A673 (cell line): ENCODE data around the gene RIPOR3. TPM values are rescaled to one million over a fixed set of nuclear protein-coding genes. Genes with fewer than 3 reads are reported as not detected.
"Not testable (repeated sequence)": the region's sequence is repeated elsewhere in the genome, so short reads cannot be mapped to it uniquely, and the experiment has no call there.

Source experiments
- BruUV-seq: library from RNA; stranded (reverse); fragments of 400-500 nt; replicated peaks from 2 replicates; lab custom pipeline; 2021; lab: Mats Ljungman, UMichigan
- CTCF ChIA-PET: fragments of 300-600 bp; sonication (Branson Sonifier 250); formaldehyde crosslinking; loops from one replicate; lab custom pipeline; 2022; ENCODE audit warnings: antibody characterized with exemption; lab: Charles Lee
- POLR2A ChIA-PET: fragments of 300-600 bp; sonication (Branson Sonifier 250); formaldehyde crosslinking; loops from one replicate; lab custom pipeline; 2022; ENCODE audit warnings: antibody characterized with exemption; ENCODE audit not compliant: low non-redundant PET; lab: Charles Lee
- DNase-seq: peaks from one replicate; pipeline ENCODE4 v3.0.0-alpha.2; 2015; ENCODE audit warnings: low spot score
- H3K27ac ChIP-seq: fragments of 200-600 bp; sonication (generic); 2 replicates; pipeline ENCODE4 v1.5.1; 2016; ENCODE audit warnings: mixed run types, low read depth, mild to moderate bottlenecking, mixed read lengths, antibody characterized with exemption, low read length; ENCODE audit not compliant: poor library complexity, severe bottlenecking
- H3K27me3 ChIP-seq: fragments of 200-600 bp; sonication (generic); replicated peaks from 2 replicates; pipeline ENCODE4 v1.6.1; 2017; ENCODE audit warnings: mixed run types, low read depth, mild to moderate bottlenecking, mixed read lengths, antibody characterized with exemption, low read length; ENCODE audit not compliant: insufficient read depth, poor library complexity
- H3K36me3 ChIP-seq: fragments of 200-600 bp; sonication (generic); 2 replicates; pipeline ENCODE4 v1.6.1; 2016; ENCODE audit warnings: mixed run types, mild to moderate bottlenecking, mixed read lengths, antibody characterized with exemption, low read length; ENCODE audit not compliant: insufficient read depth, poor library complexity, severe bottlenecking
- H3K4me1 ChIP-seq: fragments of 200-600 bp; sonication (generic); 2 replicates; pipeline ENCODE4 v1.6.1; 2017; ENCODE audit warnings: mixed run types, mild to moderate bottlenecking, mixed read lengths, antibody characterized with exemption, low read length; ENCODE audit not compliant: insufficient read depth, poor library complexity, severe bottlenecking
- H3K4me3 ChIP-seq: fragments of 200-600 bp; sonication (generic); 2 replicates; pipeline ENCODE4 v1.5.1; 2016; ENCODE audit warnings: low read depth, mixed run types, mild to moderate bottlenecking, mixed read lengths, low read length; ENCODE audit not compliant: poor library complexity, severe bottlenecking
- H3K9me3 ChIP-seq: fragments of 200-600 bp; sonication (generic); 2 replicates; pipeline ENCODE4 v1.6.1; 2016; ENCODE audit warnings: mixed run types, low read depth, mild to moderate bottlenecking, mixed read lengths, antibody characterized with exemption, low read length; ENCODE audit not compliant: poor library complexity, severe bottlenecking
- CTCF ChIP-seq: fragments of 300-800, 200-600 bp; sonication (generic); conservative IDR thresholded peaks from 2 replicates; pipeline ENCODE4 v1.5.1; 2017; ENCODE audit warnings: low read depth, mild to moderate bottlenecking, antibody characterized with exemption, low read length, moderate library complexity, mixed read lengths
- EZH2 ChIP-seq: fragments of 200-600 bp; sonication (generic); IDR thresholded peaks from 2 replicates; pipeline ENCODE4 v1.6.1; 2017; ENCODE audit warnings: borderline replicate concordance, low read depth, mild to moderate bottlenecking, mixed read lengths, antibody characterized with exemption, low read length; ENCODE audit not compliant: poor library complexity, severe bottlenecking
- intact Hi-C: fragments of 100-400 bp; cut with micrococcal nuclease; formaldehyde crosslinking; loops from one replicate; pipeline ENCODE4 v1.10.0; 2022; ENCODE audit not compliant: unreplicated experiment
- total RNA-seq: library from RNA; stranded (reverse); gene quantifications from 2 replicates; pipeline ENCODE4 v1.2.3, GENCODE V29; 2021

Gene RIPOR3
- total RNA-seq, 1 experiment from 2014 or later = 19.1 TPM

GRCh38 chr20:50543326-50543725, 148.0 kb downstream of the RIPOR3 start:
- Histone ChIP-seq H3K9me3 (no peaks in the 10 kb centered on the region), H3K4me3 (no peak overlapping the region), H3K36me3 (no peaks in the 10 kb centered on the region), H3K4me1 (no peaks in the 10 kb centered on the region), H3K27me3 (no peaks in the 10 kb centered on the region), H3K27ac (no peak overlapping the region)
- no peak for TF ChIP-seq EZH2
- no peak for TF ChIP-seq CTCF
- POLR2A ChIA-PET = no interaction called here
- BruUV-seq = no TSS peak
- CTCF ChIA-PET = no interaction called here
- intact Hi-C loops = no loop called here
- no peak for DNase-seq

- Histone ChIP-seq H3K4me1 (no peaks in the 10 kb centered on the region), H3K27me3 (no peaks in the 10 kb centered on the region), H3K27ac (no peak overlapping the region), H3K36me3 (no peaks in the 10 kb centered on the region), H3K9me3 (no peaks in the 10 kb centered on the region), H3K4me3 (no peak overlapping the region)
- TF ChIP-seq CTCF = no peak
- no peak for TF ChIP-seq EZH2
- ChIA-PET POLR2A (no interaction called here), CTCF (no interaction called here)
- no peak for DNase-seq
- intact Hi-C loops = no loop called here
- no TSS peak for BruUV-seq
Measured at GRCh38 chr20:50541606-50542041, 149.7 kb downstream of the RIPOR3 start.

- no peak for TF ChIP-seq EZH2
- TF ChIP-seq CTCF = no peak
- intact Hi-C loops = no loop called here
- ChIA-PET CTCF (no interaction called here), POLR2A (no interaction called here)
- Histone ChIP-seq H3K27me3 (no peaks in the 10 kb centered on the region), H3K36me3 (no peaks in the 10 kb centered on the region), H3K9me3 (no peaks in the 10 kb centered on the region), H3K4me1 (peaks cover 4% of the 10 kb centered on the region), H3K4me3 (no peak overlapping the region), H3K27ac (no peak overlapping the region)
- no peak for DNase-seq
- BruUV-seq = no TSS peak
Measured at GRCh38 chr20:50540620-50541605, 150.4 kb downstream of the RIPOR3 start.

GRCh38 chr20:50539798-50540197, 151.5 kb downstream of the RIPOR3 start:
- BruUV-seq, CTCF ChIA-PET, H3K4me3 ChIP-seq, intact Hi-C loops, H3K27me3 ChIP-seq, DNase-seq, POLR2A ChIA-PET, H3K4me1 ChIP-seq, H3K9me3 ChIP-seq, H3K27ac ChIP-seq, H3K36me3 ChIP-seq: not testable (repeated sequence)
